HepG2 (cell line): ENCODE results near the gene WNT3A. TPM values are rescaled to one million over a fixed set of nuclear protein-coding genes. Genes with fewer than 3 reads are reported as not detected.

Experiments
- CEBPB ChIP-seq: IDR thresholded peaks from 2 replicates; pipeline ENCODE4 v1.6.1; 2011; ENCODE audit warnings: low read depth, low read length, improper control_type of control experiment, borderline replicate concordance
- GLI4 ChIP-seq: sonication (generic); formaldehyde crosslinking; IDR thresholded peaks from 2 replicates; pipeline ENCODE4 v1.5.1; 2020; ENCODE audit warnings: missing genetic modification reagents, mild to moderate bottlenecking, moderate library complexity, borderline replicate concordance
- HOXA3 ChIP-seq: sonication (generic); formaldehyde crosslinking; IDR thresholded peaks from 2 replicates; pipeline ENCODE4 v1.5.0; 2020; ENCODE audit warnings: missing genetic modification reagents
- KDM3A ChIP-seq: IDR thresholded peaks from 2 replicates; pipeline ENCODE4 v1.6.1; 2018; ENCODE audit warnings: low read depth, missing compliant biosample characterization
- MIXL1 ChIP-seq: IDR thresholded peaks from 2 replicates; pipeline ENCODE4 v1.6.1; 2016
- NFKBIZ ChIP-seq: IDR thresholded peaks from 2 replicates; pipeline ENCODE4 v1.6.1; 2018; ENCODE audit warnings: missing genetic modification reagents, missing compliant biosample characterization
- NONO ChIP-seq, 2 experiments: fragments of 450-650 bp in 1 of 2; sonication (generic) in 1 of 2; formaldehyde crosslinking in 1 of 2; IDR thresholded peaks in 1 of 2; conservative IDR thresholded peaks in 1 of 2; 2 replicates each; pipeline versions ENCODE4 v1.6.1 to v1.8.0; 2017 to 2022; ENCODE audit warnings: mild to moderate bottlenecking in 1 of 2, missing genetic modification reagents in 1 of 2, moderate library complexity in 1 of 2
- NR3C1 ChIP-seq: sonication (generic); formaldehyde crosslinking; IDR thresholded peaks from 2 replicates; pipeline ENCODE4 v1.4.0; 2020; ENCODE audit warnings: missing genetic modification reagents
- ONECUT2 ChIP-seq: sonication (generic); formaldehyde crosslinking; IDR thresholded peaks from 2 replicates; pipeline ENCODE4 v1.4.0; 2020; ENCODE audit warnings: missing genetic modification reagents
- POLR2G ChIP-seq: fragments of 200-400 bp; formaldehyde crosslinking; IDR thresholded peaks from 2 replicates; pipeline ENCODE4 v1.6.1; 2018; ENCODE audit warnings: mild to moderate bottlenecking, low read depth, low read length, moderate library complexity
- PRPF4 ChIP-seq: fragments of 200-400 bp; formaldehyde crosslinking; IDR thresholded peaks from 2 replicates; pipeline ENCODE4 v1.6.1; 2016; ENCODE audit warnings: low read length, low read depth; ENCODE audit not compliant: poor library complexity, severe bottlenecking
- SMC3 ChIP-seq: IDR thresholded peaks from 2 replicates; pipeline ENCODE4 v1.6.1; 2011; ENCODE audit warnings: low read length, improper control_type of control experiment
- ZBTB3 ChIP-seq: sonication (generic); formaldehyde crosslinking; IDR thresholded peaks from 2 replicates; pipeline ENCODE4 v1.4.0; 2020; ENCODE audit warnings: low read depth, mild to moderate bottlenecking, moderate library complexity, missing genetic modification reagents, borderline replicate concordance
- ZBTB38 ChIP-seq: sonication (generic); formaldehyde crosslinking; IDR thresholded peaks from 2 replicates; pipeline ENCODE4 v1.5.1; 2020; ENCODE audit warnings: mild to moderate bottlenecking, missing genetic modification reagents
- ZKSCAN8 ChIP-seq: IDR thresholded peaks from 2 replicates; pipeline ENCODE4 v1.6.1; 2016; ENCODE audit warnings: borderline replicate concordance, missing genetic modification reagents, missing compliant biosample characterization
- ZNF207 ChIP-seq: fragments of 450-650 bp; IDR thresholded peaks from 2 replicates; pipeline ENCODE4 v1.6.1; 2016; ENCODE audit warnings: antibody characterized with exemption, borderline replicate concordance
- ZNF234 ChIP-seq: sonication (generic); formaldehyde crosslinking; conservative IDR thresholded peaks from 2 replicates; pipeline ENCODE4 v1.5.1; 2020; ENCODE audit warnings: mild to moderate bottlenecking, missing genetic modification reagents
- ZNF709 ChIP-seq: sonication (generic); formaldehyde crosslinking; IDR thresholded peaks from 2 replicates; pipeline ENCODE4 v1.5.0; 2020; ENCODE audit warnings: mild to moderate bottlenecking, missing genetic modification reagents
- ZNF780A ChIP-seq: sonication (generic); formaldehyde crosslinking; IDR thresholded peaks from 2 replicates; pipeline ENCODE4 v1.8.0; 2022; ENCODE audit warnings: mild to moderate bottlenecking, missing genetic modification reagents, moderate library complexity
- ZNF782 ChIP-seq: sonication (generic); formaldehyde crosslinking; IDR thresholded peaks from 2 replicates; pipeline ENCODE4 v1.4.0; 2020; ENCODE audit warnings: missing genetic modification reagents, mild to moderate bottlenecking, borderline replicate concordance
- polyA plus RNA-seq, 8 experiments: library from polyadenylated mRNA; depleted of rRNA in 3 of 8; stranded (reverse) in 7 of 8; unstranded in 1 of 8; fragments of >200 nt; fragmentation: Illumina TruSeq in 4 of 8; extraction: Trizol in 4 of 8; gene quantifications; 2 replicates each; pipeline versions ENCODE4 v1.2.1 to v1.2.3, GENCODE V29; 2011 to 2016; ENCODE audit warnings: low read depth in 4 of 8, missing spikeins in 1 of 8, mixed read lengths in 1 of 8; ENCODE audit not compliant: insufficient read depth in 1 of 8
- total RNA-seq, 5 experiments: library from RNA; depleted of rRNA; stranded (reverse); fragments of >200 nt; fragmentation: Illumina TruSeq; extraction: Trizol; gene quantifications; 2 replicates each; pipeline ENCODE4 v1.2.3, GENCODE V29; 2016; ENCODE audit warnings: low read depth in 1 of 5
- TF ChIP-seq, protein P1 (sequence below): sonication (generic); formaldehyde crosslinking; IDR thresholded peaks from 2 replicates; pipeline ENCODE4 v1.4.0; 2020; ENCODE audit warnings: missing genetic modification reagents
- TF ChIP-seq, protein P2 (sequence below): sonication (generic); formaldehyde crosslinking; IDR thresholded peaks from 2 replicates; pipeline ENCODE4 v1.4.0; 2020; ENCODE audit warnings: mild to moderate bottlenecking, missing genetic modification reagents
- TF ChIP-seq, protein P3 (sequence below): IDR thresholded peaks from 2 replicates; pipeline ENCODE4 v1.6.1; 2018; ENCODE audit warnings: missing genetic modification reagents, mild to moderate bottlenecking, missing compliant biosample characterization

WNT3A gene
- total and polyA plus RNA-seq, 2 of the 13 experiments (the other 11 are each of a cell fraction or from before 2014, with no cell fraction given): not detected

DNA sequence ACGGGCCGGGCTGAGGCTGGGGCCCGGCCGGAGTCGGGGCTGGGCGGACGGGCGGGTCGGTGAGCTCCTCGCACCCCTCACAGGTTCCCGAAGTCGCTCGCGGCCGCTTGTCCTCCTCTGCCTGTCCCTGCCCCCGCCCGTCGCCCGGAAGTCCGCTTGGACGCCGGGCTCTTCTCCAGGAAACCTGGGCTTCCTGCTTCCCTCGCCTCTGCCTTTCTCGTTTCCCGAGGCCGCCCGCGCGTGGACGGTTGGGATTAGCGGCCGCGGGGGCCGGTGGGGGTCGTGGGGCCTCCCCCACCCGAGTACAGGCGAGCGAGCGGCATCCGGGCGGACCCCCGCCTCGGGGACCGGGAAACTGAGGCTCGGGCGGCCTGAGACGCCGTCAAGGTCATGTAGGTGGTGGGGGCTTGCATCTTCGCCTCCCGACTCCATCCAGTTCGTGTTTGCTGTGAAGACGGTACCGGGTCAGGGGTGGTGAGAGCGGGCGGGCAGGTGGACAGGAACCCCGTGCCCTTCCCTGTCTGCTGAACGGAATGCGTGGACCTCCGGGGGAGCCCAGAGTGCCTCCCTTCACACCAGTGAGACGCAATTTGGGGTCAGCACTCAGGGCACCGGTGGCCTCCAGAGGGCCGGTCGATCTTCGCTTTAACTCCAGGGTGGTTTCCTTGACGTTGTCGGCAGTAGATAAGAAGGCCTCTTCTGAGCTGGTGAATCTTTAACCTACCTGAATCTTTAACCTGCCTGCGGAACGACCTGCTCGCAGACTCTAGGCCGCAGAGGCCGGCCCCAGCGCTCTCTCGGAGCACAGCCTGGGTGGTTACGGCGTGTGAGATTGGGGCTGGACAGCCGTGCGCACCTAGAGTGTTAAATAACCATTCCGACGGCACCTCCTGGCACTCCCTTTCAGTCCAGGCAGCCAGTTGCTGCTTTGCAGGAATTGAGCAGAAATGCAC lies 76.4 kb downstream of the WNT3A start (continued):
- no peak for TF ChIP-seq ZNF780A (CRISPR knock-in tag)
- TF ChIP-seq ZNF709 (CRISPR knock-in tag): no peak
- no peak for TF ChIP-seq GLI4 (CRISPR knock-in tag)
- peak; percentile 42 for TF ChIP-seq HOXA3 (CRISPR knock-in tag)
- no peak for TF ChIP-seq NONO (IDR thresholded peaks at IDR 0.05)
- TF ChIP-seq NONO (CRISPR knock-in tag; conservative IDR thresholded peaks at IDR 0.05): no peak
- no peak for TF ChIP-seq ONECUT2 (CRISPR knock-in tag)
- no peak for TF ChIP-seq CEBPB
- TF ChIP-seq, protein P1, sequence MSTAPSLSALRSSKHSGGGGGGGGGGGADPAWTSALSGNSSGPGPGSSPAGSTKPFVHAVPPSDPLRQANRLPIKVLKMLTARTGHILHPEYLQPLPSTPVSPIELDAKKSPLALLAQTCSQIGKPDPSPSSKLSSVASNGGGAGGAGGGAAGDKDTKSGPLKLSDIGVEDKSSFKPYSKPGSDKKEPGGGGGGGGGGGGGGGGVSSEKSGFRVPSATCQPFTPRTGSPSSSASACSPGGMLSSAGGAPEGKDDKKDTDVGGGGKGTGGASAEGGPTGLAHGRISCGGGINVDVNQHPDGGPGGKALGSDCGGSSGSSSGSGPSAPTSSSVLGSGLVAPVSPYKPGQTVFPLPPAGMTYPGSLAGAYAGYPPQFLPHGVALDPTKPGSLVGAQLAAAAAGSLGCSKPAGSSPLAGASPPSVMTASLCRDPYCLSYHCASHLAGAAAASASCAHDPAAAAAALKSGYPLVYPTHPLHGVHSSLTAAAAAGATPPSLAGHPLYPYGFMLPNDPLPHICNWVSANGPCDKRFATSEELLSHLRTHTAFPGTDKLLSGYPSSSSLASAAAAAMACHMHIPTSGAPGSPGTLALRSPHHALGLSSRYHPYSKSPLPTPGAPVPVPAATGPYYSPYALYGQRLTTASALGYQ (CRISPR knock-in tag): no peak
- TF ChIP-seq, protein P2, sequence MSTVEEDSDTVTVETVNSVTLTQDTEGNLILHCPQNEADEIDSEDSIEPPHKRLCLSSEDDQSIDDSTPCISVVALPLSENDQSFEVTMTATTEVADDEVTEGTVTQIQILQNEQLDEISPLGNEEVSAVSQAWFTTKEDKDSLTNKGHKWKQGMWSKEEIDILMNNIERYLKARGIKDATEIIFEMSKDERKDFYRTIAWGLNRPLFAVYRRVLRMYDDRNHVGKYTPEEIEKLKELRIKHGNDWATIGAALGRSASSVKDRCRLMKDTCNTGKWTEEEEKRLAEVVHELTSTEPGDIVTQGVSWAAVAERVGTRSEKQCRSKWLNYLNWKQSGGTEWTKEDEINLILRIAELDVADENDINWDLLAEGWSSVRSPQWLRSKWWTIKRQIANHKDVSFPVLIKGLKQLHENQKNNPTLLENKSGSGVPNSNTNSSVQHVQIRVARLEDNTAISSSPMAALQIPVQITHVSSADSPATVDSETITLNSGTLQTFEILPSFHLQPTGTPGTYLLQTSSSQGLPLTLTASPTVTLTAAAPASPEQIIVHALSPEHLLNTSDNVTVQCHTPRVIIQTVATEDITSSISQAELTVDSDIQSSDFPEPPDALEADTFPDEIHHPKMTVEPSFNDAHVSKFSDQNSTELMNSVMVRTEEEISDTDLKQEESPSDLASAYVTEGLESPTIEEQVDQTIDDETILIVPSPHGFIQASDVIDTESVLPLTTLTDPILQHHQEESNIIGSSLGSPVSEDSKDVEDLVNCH (CRISPR knock-in tag): no peak
- TF ChIP-seq PRPF4: no peak
- peak; percentile 77 for TF ChIP-seq POLR2G
- TF ChIP-seq ZBTB38 (CRISPR knock-in tag): 0 out of 2 replicates have a peak, but pooled peaks have one; percentile 3
- TF ChIP-seq, protein P3, sequence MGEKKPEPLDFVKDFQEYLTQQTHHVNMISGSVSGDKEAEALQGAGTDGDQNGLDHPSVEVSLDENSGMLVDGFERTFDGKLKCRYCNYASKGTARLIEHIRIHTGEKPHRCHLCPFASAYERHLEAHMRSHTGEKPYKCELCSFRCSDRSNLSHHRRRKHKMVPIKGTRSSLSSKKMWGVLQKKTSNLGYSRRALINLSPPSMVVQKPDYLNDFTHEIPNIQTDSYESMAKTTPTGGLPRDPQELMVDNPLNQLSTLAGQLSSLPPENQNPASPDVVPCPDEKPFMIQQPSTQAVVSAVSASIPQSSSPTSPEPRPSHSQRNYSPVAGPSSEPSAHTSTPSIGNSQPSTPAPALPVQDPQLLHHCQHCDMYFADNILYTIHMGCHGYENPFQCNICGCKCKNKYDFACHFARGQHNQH (CRISPR knock-in tag): no peak
- TF ChIP-seq NFKBIZ (CRISPR knock-in tag): no peak
- TF ChIP-seq ZNF207: no peak
- no peak for TF ChIP-seq NR3C1 (CRISPR knock-in tag)
- TF ChIP-seq ZBTB3 (CRISPR knock-in tag): no peak
- TF ChIP-seq MIXL1 (CRISPR knock-in tag): no peak
- no peak for TF ChIP-seq ZNF782
- TF ChIP-seq SMC3: no peak
- no peak for TF ChIP-seq ZNF234 (CRISPR knock-in tag)
- no peak for TF ChIP-seq ZKSCAN8
- 0 out of 2 replicates have a peak, but pooled peaks have one; percentile 19 for TF ChIP-seq KDM3A (CRISPR knock-in tag)
